ENCODE results near the gene USH1C.

USH1C gene

GRCh38 chr11:17540807-17541206 is 3.4 kb downstream of the USH1C start:
- H3K4me3 ChIP-seq (ENCODE audit: low read depth, low read length), result no peak overlapping the region
- no peak for TF ChIP-seq CTCF (IDR thresholded peaks at IDR 0.05; ENCODE audit: borderline replicate concordance, insufficient read depth, low read depth, low read length)

- TF ChIP-seq CTCF (IDR thresholded peaks at IDR 0.05; ENCODE audit: borderline replicate concordance, insufficient read depth, low read depth, low read length), result no peak
- no peak overlapping the region for H3K4me3 ChIP-seq (ENCODE audit: low read depth, low read length)
Measured at GRCh38 chr11:17538731-17539130, 5.5 kb downstream of the USH1C start.

- no peak overlapping the region for H3K4me3 ChIP-seq (ENCODE audit: low read depth, low read length)
- no peak for TF ChIP-seq CTCF (IDR thresholded peaks at IDR 0.05; ENCODE audit: borderline replicate concordance, insufficient read depth, low read depth, low read length)
Measured at GRCh38 chr11:17538054-17538453, 6.2 kb downstream of the USH1C start.

- no peak for TF ChIP-seq CTCF (IDR thresholded peaks at IDR 0.05; ENCODE audit: borderline replicate concordance, insufficient read depth, low read depth, low read length)
- no peak overlapping the region for H3K4me3 ChIP-seq (ENCODE audit: low read depth, low read length)
Measured at GRCh38 chr11:17537261-17537660, 7.0 kb downstream of the USH1C start.

- no peak for TF ChIP-seq CTCF (IDR thresholded peaks at IDR 0.05; ENCODE audit: borderline replicate concordance, insufficient read depth, low read depth, low read length)
- no peak overlapping the region for H3K4me3 ChIP-seq (ENCODE audit: low read depth, low read length)
Measured at GRCh38 chr11:17535488-17535887, 8.7 kb downstream of the USH1C start.

- TF ChIP-seq CTCF (IDR thresholded peaks at IDR 0.05; ENCODE audit: borderline replicate concordance, insufficient read depth, low read depth, low read length), result no peak
- no peak overlapping the region for H3K4me3 ChIP-seq (ENCODE audit: low read depth, low read length)
Measured at GRCh38 chr11:17533778-17534415, 10.3 kb downstream of the USH1C start.

- no peak for TF ChIP-seq CTCF (IDR thresholded peaks at IDR 0.05; ENCODE audit: borderline replicate concordance, insufficient read depth, low read depth, low read length)
- no peak overlapping the region for H3K4me3 ChIP-seq (ENCODE audit: low read depth, low read length)
Measured at GRCh38 chr11:17533341-17533740, 10.9 kb downstream of the USH1C start.

Measured in GM12875 (cell line).